Activated CD4-positive, alpha-beta T cell treated with anti-CD3 and anti-CD28 coated beads for 4 hours (primary cell): ENCODE results near the gene NOTCH2.
"Not testable (repeated sequence)": the region's sequence is repeated elsewhere in the genome, so short reads cannot be mapped to it uniquely, and the experiment has no call there.

Source experiments
- DNase-seq, 2 donors: peaks; one replicate each; pipeline ENCODE4 v3.0.0-alpha.2; 2020

Gene NOTCH2

DNA sequence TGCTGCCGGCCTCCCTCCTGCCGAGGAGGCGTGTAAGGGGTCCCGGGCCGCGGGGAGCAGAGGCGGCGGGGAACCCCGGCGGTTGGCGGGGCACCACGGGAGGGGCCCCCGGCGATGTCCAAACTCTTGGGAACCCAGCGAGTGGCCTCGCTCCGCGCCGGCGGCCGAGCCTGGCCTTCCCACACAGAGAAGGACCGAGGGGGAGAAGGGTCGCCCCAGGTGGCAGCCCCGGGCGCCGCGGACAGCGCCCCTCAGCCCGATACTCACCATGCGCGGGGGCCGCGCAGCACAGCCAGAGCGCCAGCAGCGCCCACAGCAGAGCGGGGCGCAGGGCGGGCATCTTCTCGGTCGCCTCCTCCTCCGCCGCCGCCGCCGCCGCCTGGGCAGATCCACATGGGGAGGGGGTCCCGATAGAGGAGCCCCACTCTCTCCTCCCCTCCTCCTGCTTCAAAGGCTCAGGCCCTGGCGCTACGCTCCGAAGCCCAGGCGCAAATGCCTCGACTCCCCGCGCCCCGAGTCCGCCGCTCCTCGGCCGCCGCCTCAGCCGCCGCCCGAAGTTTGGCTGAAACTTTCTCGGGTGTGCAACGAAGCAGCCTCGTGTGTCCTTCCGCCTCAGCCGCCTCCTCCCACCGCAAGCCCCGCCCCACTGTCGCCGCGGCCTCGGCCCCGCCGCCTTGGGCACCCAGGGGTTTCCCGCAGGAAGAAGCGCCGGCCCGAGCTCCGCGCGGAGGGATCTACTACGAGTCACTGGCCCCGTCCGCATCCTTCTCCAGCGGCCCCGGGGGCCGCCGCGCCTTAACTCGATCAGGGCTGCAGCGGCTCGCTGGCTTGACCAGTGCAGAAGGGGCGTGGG is at the start of gene NOTCH2:
Gene NOTCH2, minus strand, starts transcription at position 596 of the 853 bp plus-strand sequence. Its CDS starts 256 bp downstream, at position 340.
- peak; percentile 57 to 63 for DNase-seq

DNA sequence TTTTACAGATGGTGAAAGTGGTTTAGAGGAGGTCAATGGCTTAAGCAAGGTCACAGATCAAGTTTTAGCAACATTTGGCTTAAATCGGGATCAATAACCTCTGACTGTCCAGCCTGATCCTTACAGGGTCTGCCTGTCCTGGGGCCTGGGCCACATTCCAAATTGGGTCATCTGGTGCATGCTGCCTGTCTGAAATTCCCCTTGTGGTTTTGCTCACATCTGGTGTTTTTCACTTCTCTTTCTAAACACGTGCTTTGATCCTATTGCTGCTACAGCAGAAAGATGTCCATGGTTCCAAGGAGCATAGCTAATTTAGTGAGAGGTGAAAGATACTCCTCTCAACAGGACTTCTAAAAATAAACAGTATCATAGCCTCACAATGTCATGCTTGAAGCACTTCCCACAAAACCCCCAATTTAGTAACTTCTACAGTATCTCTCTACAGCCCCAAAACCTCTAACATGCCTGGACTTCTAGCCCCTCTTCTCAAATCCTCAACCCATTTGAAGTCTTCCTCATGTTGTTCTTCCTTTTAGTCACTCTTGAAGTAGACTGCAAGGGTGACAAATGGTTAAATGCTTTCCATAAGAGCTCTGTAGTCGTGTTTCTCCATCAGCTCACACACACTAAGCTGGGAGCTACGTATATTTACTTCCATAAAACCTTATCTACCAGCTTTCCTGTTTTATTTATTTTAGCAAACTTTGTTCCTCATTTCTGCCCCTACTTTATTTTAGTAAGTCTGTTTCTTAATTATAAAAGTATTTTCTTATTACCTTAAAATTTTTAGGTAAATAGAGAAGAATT is 48.1 kb upstream of the NOTCH2 start:
- DNase-seq: not testable (repeated sequence)

DNA sequence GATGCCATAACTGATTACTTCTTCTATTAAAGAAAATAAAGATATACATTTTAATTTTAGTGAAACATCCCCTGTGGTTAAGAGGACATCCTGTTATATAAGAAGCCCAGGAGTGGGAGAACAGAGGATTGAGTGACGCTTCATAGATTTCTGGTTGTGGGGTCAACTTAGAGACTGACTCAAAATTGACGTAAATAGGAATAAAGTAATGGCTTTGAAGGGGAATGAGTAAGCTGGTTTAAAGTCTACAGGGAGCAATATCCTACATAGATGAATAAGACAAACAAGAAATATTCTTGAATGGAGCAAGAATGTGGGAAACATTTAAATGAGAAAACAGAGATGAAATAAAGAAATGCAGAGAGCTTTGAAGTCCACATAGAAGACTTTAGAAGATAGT is 46.6 kb upstream of the NOTCH2 start:
- not testable (repeated sequence) for DNase-seq

DNA sequence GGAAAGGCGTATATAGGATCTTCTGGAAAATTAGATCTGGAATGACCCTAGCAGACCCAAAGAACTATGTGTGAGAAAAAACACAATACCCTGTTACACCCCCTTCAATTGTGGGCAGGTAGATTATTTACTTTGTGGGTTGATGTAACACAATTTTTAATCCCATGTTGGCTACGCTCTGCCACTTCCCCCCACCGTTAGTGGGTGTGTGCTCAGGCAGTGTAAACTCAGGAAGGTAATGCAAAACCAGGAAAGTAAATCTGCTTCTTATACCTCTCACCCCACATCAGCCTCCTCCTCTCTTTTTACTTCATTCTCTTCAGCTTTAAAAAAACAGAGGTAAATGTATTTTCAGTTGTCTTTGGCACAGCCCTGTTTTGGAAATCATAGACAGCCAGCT is 43.7 kb upstream of the NOTCH2 start:
- not testable (repeated sequence) for DNase-seq

DNA sequence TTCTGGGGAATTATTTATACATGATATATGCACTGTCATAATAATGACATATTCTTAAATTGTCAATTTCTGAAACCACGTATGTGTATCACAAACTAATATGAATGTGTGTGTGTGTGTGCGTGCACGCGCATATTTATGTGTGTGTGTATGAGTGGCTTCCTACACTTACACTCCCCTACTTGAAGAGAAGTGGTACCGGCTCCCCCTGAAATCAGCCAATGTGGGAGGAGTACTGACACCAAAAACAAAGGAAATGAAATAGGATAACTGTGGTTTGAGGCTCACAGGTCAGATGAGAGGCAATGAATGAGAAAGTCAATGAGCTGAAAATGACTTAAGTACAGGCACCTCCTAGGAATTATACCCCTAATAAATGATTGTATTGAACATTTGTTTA is 42.8 kb upstream of the NOTCH2 start:
- DNase-seq: not testable (repeated sequence)

DNA sequence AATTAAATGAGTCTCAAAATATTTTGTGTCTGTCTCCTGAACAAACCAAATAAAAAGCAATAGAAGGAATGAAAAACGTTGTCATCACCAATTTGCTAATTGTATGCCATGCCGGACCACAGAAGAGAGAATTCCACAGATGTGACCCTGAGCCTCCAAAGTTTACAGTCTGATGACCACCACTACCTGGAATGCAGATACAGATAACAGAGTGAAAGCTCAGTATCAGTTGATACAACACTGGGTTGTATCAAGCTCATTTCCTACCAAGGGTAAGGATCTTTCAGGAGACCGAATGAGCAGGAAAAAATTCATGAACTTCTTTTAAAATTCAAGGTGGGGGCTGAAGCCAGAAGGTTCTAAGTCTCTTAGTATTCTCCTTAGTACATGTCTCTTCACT is 42.3 kb upstream of the NOTCH2 start:
- DNase-seq: not testable (repeated sequence)

DNA sequence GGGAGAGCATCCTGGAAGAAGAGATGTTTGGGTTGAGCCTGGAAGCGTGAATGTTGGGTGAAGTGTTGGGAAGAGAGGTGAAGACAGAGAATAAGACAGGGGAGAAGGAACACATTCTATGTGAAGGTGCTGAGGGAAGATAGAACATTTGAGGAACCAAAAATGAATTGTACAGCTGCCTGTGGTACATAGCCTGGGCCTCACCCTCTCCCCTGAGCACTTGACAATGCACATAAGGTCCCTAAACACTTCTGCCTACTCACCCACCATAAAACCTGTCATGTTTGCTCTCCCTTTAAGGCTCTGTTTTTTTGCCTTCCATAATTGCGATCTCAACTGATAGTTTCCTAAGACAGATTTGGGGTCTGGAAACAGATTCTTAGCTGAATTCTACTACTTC is 41.5 kb upstream of the NOTCH2 start:
- not testable (repeated sequence) for DNase-seq

DNA sequence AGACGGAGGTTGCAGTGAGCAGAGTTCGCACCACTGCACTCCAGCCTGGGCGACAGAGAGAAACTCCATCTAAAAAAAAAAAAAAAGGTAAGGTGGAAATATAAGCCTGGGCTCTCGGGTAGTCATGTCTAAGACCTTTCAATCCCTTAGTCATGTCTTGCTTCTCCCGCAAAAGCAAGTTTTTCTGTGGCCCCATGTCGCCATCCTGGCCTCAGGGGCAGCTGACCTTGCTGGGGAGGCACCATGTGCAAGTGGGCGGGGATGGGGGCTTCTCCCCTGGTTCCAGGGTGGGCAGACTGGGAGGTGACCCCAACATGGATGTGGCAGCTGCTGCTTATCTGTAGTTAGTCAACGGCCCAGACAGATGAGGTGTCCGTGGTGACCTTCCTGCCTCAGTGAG is 40.2 kb upstream of the NOTCH2 start:
- not testable (repeated sequence) for DNase-seq

DNA sequence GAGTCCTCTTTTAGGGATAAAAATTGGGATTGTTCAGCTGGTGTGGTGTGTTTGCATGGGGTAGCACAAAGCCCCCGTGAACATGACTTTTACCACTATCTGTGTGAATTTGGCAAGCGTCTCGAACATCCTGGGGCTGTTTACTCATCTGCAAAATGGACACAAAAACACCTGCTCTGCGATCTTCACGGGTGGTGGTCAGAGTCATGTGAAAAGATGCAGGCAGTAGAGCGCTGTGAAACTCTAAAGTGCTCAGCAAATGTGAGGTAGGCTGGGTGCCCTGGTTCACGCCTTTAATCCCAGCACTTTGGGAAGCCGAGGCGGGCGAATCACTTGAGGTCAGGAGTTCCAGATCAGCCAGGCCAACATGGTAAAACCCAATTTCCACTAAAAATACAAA is 39.7 kb upstream of the NOTCH2 start:
- not testable (repeated sequence) for DNase-seq

DNA sequence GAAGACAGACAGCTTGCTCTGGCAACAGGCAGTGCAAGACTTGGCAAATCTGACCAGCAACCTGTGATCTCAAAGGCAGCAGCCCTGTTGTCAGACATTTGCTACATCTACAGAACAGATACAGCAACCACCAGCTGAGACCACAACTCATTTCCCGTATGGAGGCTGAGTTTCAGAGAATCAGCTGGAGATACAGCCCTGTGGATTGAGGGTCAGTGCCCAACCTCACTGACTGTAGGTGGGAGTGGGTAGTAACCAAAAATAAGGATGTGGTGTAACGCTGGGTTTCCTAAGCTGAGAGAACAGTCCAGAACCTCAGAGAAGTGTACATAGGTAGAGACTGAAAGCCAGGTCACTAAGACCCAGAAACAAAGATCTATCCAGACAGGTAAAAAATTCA is 35.8 kb upstream of the NOTCH2 start:
- not testable (repeated sequence) for DNase-seq

DNA sequence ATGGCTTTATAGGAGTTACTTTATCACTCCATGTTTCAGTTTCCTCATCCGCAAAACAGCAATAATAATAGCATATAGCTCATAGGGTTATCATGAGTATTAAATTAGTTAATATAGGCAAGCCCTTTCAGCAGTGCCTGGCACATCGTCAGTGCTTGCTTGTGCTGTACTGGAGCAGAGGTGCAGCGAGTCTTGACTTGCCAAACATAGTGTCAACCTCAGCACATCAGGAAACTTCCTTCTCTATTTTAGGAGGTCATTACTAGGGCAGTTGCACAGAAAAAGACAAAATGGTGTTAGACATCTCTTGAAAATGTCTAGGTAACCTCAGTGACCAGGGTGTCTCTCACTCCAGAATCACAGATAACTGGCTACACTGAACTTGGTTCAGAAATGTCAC is 34.3 kb upstream of the NOTCH2 start:
- not testable (repeated sequence) for DNase-seq

DNA sequence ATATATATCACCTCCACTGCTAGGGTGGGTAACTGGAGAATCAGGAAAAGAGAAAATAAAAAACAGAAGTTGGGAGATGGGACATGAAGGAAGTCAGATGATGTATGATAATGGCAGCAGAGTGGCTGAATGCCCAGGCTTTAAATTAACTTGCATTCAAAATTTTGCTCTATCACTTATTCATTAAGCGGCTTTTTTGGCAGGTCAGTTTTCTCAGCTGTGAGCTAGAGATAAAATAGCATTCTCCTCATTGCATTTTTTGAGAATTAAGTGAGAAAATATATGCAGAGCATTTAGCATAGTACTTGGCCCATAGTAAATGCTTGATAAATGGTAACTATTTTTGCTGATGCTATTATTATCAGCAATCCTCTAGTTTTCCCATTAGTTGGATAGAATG is 32.1 kb upstream of the NOTCH2 start:
- DNase-seq: not testable (repeated sequence)

DNA sequence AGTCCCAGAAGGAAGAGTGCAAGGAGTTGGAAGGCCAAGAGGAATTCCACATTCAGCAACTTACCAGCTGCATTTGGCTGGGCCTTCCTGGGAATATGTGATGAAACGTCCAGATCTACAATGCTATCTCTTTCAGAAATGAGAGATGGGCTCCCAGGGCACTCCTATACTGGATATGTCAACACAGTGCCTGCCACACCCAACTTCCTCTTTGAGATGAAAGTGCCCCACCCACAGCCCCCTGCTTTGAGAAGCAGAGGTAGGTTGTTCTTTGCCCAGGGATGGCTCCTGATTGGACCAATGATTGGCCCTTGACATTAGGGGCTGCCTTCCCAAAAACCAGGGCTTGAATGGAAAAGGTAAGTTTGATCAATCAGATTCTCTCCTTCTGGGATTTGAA is 31.1 kb upstream of the NOTCH2 start:
- not testable (repeated sequence) for DNase-seq

DNA sequence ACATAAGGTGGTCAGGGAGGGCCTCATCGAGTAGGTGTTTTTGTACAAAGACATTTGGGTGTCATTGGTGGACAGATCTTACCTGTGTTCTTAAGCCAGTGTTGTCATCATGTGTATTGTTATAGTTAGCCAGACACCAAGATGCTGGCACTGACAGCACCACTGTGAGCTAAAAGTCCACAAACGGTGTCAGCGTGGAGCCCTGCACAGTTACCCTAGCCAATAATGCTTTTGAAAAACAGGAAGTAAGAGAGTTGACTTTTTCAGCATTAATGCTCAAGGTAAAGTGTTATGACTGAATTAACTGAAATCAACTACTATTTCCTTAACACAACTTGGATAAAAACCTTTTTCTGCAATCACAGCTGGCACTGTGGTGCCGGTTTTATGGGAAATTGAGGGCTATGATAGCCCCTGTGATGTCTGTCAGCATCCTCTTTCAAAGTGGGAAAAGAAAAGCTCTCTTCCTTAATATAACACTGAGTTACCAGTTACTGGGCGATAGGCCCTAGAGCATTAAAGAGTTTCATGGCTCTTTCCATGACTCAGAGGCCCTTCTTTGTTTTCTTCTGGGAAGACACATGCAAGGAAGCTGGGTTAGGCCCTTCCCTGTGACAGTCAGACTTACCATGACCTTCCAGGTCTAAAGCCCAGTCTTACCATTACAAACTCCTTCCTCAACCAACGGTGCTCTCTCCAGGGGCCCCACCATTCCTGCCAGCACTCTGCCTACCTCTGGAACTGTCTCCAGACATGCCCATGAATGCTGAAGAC is 29.7 kb upstream of the NOTCH2 start:
- DNase-seq: not testable (repeated sequence)

DNA sequence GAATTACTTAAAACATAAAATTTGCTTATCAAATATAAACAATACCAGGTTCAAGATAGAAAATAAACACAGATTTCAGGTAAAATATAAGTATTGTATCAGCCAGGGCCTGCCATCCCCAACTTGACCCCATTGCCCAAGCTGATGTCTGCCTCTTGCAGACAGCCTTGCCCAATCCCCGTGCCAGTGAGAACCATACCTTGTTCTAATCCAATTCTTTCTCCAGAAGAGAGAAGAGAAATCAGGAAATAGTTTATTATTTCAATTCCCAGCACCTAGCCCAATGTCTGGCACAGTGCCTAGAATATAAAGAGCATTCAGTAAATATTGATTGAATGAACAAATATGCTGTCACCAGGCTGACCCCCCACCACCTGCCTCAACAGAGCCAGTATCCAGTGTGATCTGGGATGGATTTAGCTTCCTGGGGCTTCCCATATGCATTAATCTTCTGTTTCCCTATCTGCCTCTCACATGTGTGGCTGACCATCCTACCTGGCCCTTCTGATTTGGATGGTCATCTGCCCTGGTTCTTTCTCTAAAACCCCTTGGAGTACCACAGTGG is 27.6 kb upstream of the NOTCH2 start:
- DNase-seq: not testable (repeated sequence)

DNA sequence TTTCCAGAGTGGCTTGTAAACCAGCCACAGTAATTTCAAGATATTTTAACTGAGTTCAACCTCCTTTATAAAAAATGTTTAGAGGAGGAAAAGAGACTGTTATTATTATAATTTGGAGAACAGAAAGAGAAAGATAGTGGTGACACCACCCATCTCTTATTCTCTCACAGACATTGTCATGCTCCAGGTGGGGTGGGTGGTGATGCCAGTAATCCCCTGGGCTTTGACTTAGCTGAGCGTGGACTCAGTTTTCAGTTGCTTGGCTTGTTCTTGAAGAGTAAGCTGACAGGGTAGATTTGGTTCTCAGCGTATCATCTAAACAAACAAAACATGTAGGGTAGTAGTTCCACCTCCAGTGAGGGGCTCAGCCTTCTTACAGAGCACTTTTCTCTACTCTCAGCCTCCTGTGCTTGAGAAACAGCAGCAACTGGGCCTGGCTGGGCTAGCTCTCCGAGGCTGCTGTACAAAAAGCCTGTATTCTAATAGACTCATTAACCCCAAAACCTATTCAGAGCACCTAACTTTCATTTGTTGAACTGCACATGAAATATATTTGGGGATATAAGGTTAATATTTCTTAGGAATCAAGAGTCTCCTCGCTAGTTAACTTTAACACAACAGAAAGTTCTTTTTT is 24.2 kb upstream of the NOTCH2 start:
- not testable (repeated sequence) for DNase-seq

DNA sequence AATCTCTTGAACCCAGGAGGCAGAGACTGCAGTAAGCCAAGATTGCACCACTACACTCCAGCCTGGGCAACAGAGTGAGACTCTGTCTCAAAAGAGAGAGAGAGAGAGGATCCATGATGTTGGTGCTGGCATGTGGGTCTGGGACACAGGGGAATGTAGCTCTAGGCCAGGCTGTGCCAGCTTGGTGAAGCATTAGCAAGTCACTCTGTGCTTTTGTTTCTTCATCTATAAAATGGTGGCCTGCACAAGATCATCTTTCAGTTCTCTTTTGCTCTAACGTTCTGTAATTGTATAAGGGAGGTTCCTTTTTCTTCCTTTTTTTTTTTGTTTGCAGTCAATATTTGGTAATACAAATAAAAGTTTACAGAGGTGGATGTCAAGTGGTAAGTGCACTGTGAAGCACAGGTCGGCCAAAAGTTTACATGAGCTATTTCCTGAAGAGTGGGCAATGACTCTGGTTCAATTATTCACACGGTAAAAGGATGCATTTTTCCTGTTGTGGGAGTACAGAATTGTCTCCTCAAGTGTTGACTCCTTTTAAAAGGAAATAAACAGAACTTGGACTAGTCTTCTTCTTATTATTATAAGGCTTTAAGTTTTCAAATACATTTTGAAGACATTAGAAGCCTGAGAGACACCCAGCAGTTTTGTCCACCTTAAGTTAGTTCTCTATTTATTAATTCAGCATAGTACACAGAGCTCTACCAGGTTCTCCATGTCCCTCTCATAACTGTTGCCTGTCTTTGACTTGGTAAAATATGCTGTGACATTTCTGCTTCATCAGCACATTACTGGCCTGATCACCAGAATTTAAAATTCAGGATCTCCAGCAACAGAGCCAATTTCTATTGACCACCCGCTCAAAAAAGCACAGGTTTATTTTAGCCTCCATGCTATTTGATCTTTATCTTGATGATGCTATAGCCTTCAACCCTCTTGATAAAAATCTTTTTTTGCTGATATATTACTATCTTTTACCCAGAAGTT is 23.1 kb upstream of the NOTCH2 start:
- not testable (repeated sequence) for DNase-seq

DNA sequence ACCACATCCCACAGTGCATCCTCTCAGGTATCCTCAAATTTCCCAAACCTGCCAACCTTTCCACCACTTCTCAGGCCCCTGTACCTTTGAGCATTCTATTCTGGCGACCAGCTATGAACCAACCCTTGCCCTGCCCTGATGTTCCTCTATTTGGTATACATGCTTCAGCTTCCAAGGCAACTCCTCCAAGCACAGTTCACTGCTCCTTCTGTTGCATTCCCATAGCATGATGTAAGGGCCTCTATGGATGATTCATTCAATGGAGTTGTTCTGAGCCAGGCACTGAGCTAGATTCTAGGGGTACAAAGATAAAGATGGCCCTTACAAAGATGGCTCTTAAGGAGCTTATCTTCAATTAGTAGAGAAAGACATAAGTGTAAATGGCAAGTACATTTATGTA is 21.4 kb upstream of the NOTCH2 start:
- not testable (repeated sequence) for DNase-seq

DNA sequence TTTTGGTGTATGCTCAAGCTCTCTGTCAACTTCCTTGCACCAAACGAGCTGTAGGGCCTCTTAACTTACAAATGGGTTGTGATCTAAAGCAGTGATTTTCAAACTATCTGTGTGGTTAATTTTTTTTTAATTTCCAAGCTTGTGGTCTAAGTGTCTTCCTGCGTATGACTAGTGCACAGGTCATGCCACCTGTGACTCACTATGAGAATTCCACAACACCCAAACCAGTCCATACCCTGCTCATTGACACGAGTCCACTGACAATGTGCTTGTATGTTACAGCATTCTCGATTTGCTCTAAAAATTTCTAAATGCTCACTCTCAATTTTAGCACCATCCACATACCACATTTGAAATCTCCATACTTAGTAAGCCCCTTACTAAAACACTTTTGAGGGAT is 18.5 kb upstream of the NOTCH2 start:
- peak; percentile 41 to 55 for DNase-seq

DNA sequence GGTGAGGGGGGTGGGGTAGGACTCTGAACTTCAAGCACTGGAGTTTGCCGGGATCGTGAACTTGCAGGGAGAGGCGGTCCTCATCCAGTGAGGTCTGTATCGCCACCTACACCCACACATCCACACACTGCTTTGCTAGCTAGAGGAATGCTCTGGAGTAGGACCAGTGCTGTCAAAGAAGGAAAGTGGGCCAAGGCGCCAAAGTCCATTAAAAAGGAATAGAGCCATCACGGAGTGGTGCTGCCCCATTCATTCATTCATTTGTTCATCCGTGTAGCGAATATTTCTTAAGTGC is 405 bp upstream of the NOTCH2 start:
- DNase-seq: not testable (repeated sequence)

DNA sequence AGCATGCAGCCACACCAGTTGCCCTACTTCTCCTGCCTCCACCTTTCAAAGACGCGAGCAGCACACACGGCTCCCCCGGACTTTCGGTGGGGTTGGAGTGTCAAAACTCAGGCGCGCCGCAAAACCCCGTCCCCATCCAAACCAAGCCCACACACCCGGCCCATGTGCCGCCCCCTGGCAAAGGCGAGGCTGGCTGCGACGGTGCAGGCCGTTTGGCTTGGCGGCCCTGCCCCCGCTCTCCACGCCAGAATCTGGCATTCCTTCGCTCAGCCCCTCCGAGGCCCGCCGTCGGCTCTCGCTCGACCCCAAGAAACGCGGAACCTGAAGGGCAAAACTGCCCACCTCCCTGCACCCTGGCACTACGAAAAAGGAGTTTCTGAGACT is 787 bp downstream of the NOTCH2 start:
- DNase-seq: peak in 1 of 2 donors; percentile 7
